A673 (cell line): ENCODE data around the gene GNAQ. TPM values are rescaled to one million over a fixed set of nuclear protein-coding genes. Genes with fewer than 3 reads are reported as not detected.

Experiments used
- BruUV-seq: library from RNA; stranded (reverse); fragments of 400-500 nt; replicated peaks from 2 replicates; lab custom pipeline; 2021; lab: Mats Ljungman, UMichigan
- CTCF ChIA-PET: fragments of 300-600 bp; sonication (Branson Sonifier 250); formaldehyde crosslinking; loops from one replicate; lab custom pipeline; 2022; ENCODE audit warnings: antibody characterized with exemption; lab: Charles Lee
- POLR2A ChIA-PET: fragments of 300-600 bp; sonication (Branson Sonifier 250); formaldehyde crosslinking; loops from one replicate; lab custom pipeline; 2022; ENCODE audit warnings: antibody characterized with exemption; ENCODE audit not compliant: low non-redundant PET; lab: Charles Lee
- DNase-seq: peaks from one replicate; pipeline ENCODE4 v3.0.0-alpha.2; 2015; ENCODE audit warnings: low spot score
- H3K27ac ChIP-seq: fragments of 200-600 bp; sonication (generic); 2 replicates; pipeline ENCODE4 v1.5.1; 2016; ENCODE audit warnings: mixed run types, low read depth, mild to moderate bottlenecking, mixed read lengths, antibody characterized with exemption, low read length; ENCODE audit not compliant: poor library complexity, severe bottlenecking
- H3K27me3 ChIP-seq: fragments of 200-600 bp; sonication (generic); replicated peaks from 2 replicates; pipeline ENCODE4 v1.6.1; 2017; ENCODE audit warnings: mixed run types, low read depth, mild to moderate bottlenecking, mixed read lengths, antibody characterized with exemption, low read length; ENCODE audit not compliant: insufficient read depth, poor library complexity
- H3K36me3 ChIP-seq: fragments of 200-600 bp; sonication (generic); 2 replicates; pipeline ENCODE4 v1.6.1; 2016; ENCODE audit warnings: mixed run types, mild to moderate bottlenecking, mixed read lengths, antibody characterized with exemption, low read length; ENCODE audit not compliant: insufficient read depth, poor library complexity, severe bottlenecking
- H3K4me1 ChIP-seq: fragments of 200-600 bp; sonication (generic); 2 replicates; pipeline ENCODE4 v1.6.1; 2017; ENCODE audit warnings: mixed run types, mild to moderate bottlenecking, mixed read lengths, antibody characterized with exemption, low read length; ENCODE audit not compliant: insufficient read depth, poor library complexity, severe bottlenecking
- H3K4me3 ChIP-seq: fragments of 200-600 bp; sonication (generic); 2 replicates; pipeline ENCODE4 v1.5.1; 2016; ENCODE audit warnings: low read depth, mixed run types, mild to moderate bottlenecking, mixed read lengths, low read length; ENCODE audit not compliant: poor library complexity, severe bottlenecking
- H3K9me3 ChIP-seq: fragments of 200-600 bp; sonication (generic); 2 replicates; pipeline ENCODE4 v1.6.1; 2016; ENCODE audit warnings: mixed run types, low read depth, mild to moderate bottlenecking, mixed read lengths, antibody characterized with exemption, low read length; ENCODE audit not compliant: poor library complexity, severe bottlenecking
- CTCF ChIP-seq: fragments of 300-800, 200-600 bp; sonication (generic); conservative IDR thresholded peaks from 2 replicates; pipeline ENCODE4 v1.5.1; 2017; ENCODE audit warnings: low read depth, mild to moderate bottlenecking, antibody characterized with exemption, low read length, moderate library complexity, mixed read lengths
- EZH2 ChIP-seq: fragments of 200-600 bp; sonication (generic); IDR thresholded peaks from 2 replicates; pipeline ENCODE4 v1.6.1; 2017; ENCODE audit warnings: borderline replicate concordance, low read depth, mild to moderate bottlenecking, mixed read lengths, antibody characterized with exemption, low read length; ENCODE audit not compliant: poor library complexity, severe bottlenecking
- intact Hi-C: fragments of 100-400 bp; cut with micrococcal nuclease; formaldehyde crosslinking; loops from one replicate; pipeline ENCODE4 v1.10.0; 2022; ENCODE audit not compliant: unreplicated experiment
- total RNA-seq: library from RNA; stranded (reverse); gene quantifications from 2 replicates; pipeline ENCODE4 v1.2.3, GENCODE V29; 2021

GNAQ gene
- total RNA-seq, 1 experiment from 2014 or later = 69.9 TPM

DNA sequence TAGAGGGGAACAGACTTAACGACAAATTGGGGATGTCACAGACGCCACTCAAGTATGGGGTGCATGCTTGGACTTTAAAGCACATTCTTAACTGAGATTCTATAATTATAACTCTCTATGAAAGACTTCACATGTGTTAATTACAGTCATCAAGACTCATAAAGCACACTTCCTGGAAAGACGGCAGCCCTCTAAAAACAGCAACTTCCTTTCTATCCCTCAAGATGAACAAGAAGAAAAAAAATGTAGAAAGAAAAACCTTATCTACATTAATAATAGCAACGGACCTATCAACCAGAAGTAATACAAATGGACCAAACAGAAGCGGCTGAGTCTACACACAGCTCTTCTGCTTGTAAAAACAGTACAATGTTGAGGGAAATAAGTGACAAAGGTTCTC, 21.2 kb downstream of the GNAQ start:
- no peak overlapping the region for H3K4me3 ChIP-seq
- no peak overlapping the region for H3K27ac ChIP-seq
- BruUV-seq = no TSS peak
- no peak for TF ChIP-seq CTCF
- TF ChIP-seq EZH2 = no peak
- CTCF ChIA-PET = no interaction called here
- intact Hi-C loops = no loop called here
- POLR2A ChIA-PET = no interaction called here
- H3K4me1 ChIP-seq = peaks cover 25% of the 10 kb centered on the region
- no peaks in the 10 kb centered on the region for H3K27me3 ChIP-seq
- DNase-seq = no peak
- no peaks in the 10 kb centered on the region for H3K36me3 ChIP-seq
- no peaks in the 10 kb centered on the region for H3K9me3 ChIP-seq

- DNase-seq = no peak
- Histone ChIP-seq H3K27ac (no peak overlapping the region), H3K4me3 (no peak overlapping the region), H3K27me3 (no peaks in the 10 kb centered on the region), H3K36me3 (no peaks in the 10 kb centered on the region), H3K4me1 (peaks cover 25% of the 10 kb centered on the region), H3K9me3 (no peaks in the 10 kb centered on the region)
- no peak for TF ChIP-seq EZH2
- TF ChIP-seq CTCF = no peak
- CTCF ChIA-PET = no interaction called here
- BruUV-seq = no TSS peak
- intact Hi-C loops = no loop called here
- POLR2A ChIA-PET = no interaction called here
These were observed 22.4 kb downstream of the GNAQ start for GRCh38 chr9:78009186-78009585.

DNA sequence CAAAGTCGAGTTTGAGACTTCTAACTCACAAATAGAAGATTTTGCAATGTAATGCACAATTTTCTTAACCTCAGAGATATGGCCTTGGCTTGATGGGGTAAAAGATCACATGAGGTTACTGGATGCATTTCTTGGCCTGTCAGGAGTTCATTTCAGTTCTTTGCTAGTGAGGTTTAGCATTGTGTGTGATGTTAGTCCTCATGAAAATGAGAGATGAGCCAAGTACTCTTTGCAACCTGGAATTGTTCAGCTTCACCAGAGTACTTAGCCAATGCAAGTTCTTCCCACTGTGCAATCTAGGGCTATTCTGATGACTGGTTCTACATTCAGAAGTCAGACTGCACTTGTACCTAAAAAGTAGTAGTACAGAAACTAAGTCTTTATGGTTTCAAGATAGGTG, 24.9 kb downstream of the GNAQ start:
- DNase-seq = no peak
- Histone ChIP-seq H3K27ac (no peak overlapping the region), H3K9me3 (no peaks in the 10 kb centered on the region), H3K36me3 (no peaks in the 10 kb centered on the region), H3K4me3 (no peak overlapping the region), H3K27me3 (no peaks in the 10 kb centered on the region), H3K4me1 (peaks cover 33% of the 10 kb centered on the region)
- TF ChIP-seq EZH2 = no peak
- BruUV-seq = no TSS peak
- intact Hi-C loops = no loop called here
- POLR2A ChIA-PET = no interaction called here
- CTCF ChIA-PET = no interaction called here

GRCh38 chr9:78005231-78006002, 26.2 kb downstream of the GNAQ start:
- no TSS peak for BruUV-seq

More at GRCh38 chr9:78005231-78006002, 26.2 kb downstream of the GNAQ start:
- H3K9me3 ChIP-seq = no peaks in the 10 kb centered on the region
- ChIA-PET POLR2A (no interaction called here), CTCF (interaction anchor here (0.6 kb wide), 1 partner anchor 9 kb away, joined by 8 read pairs; no protein-coding TSS in a partner anchor)
- DNase-seq = no peak
- H3K4me3 ChIP-seq = no peak overlapping the region
- H3K27me3 ChIP-seq = no peaks in the 10 kb centered on the region
- H3K36me3 ChIP-seq = no peaks in the 10 kb centered on the region
- no peak for TF ChIP-seq EZH2
- no peak for TF ChIP-seq CTCF
- H3K4me1 ChIP-seq = peaks cover 30% of the 10 kb centered on the region
- intact Hi-C loops = no loop called here
- no peak overlapping the region for H3K27ac ChIP-seq
